Transverse colon (tissue), 4 donors: ENCODE data around the gene CCNJL.

Experiments used
- CTCF ChIP-seq, 5 experiments: fragments of 200-600 bp in 3 of 5; fragments of 450-650 bp in 2 of 5; sonication (generic) in 3 of 5; IDR thresholded peaks; 1 replicate in 2 of 5; 2 replicates in 3 of 5; pipeline ENCODE4 v1.5.1; 2016 to 2017; ENCODE audit warnings: antibody characterized with exemption in 5 of 5, inconsistent platforms in 3 of 5, mild to moderate bottlenecking in 2 of 5, moderate library complexity in 1 of 5
- POLR2A ChIP-seq: fragments of 450-650 bp; IDR thresholded peaks from one replicate; pipeline ENCODE4 v1.6.1; 2016; ENCODE audit warnings: antibody characterized with exemption, mild to moderate bottlenecking, moderate library complexity
- POLR2AphosphoS5 ChIP-seq, 3 donors: sonication (generic); formaldehyde crosslinking; IDR thresholded peaks; one replicate each; pipeline ENCODE4 v1.6.1; 2016; ENCODE audit warnings: antibody characterized with exemption in 3 of 3

DNA sequence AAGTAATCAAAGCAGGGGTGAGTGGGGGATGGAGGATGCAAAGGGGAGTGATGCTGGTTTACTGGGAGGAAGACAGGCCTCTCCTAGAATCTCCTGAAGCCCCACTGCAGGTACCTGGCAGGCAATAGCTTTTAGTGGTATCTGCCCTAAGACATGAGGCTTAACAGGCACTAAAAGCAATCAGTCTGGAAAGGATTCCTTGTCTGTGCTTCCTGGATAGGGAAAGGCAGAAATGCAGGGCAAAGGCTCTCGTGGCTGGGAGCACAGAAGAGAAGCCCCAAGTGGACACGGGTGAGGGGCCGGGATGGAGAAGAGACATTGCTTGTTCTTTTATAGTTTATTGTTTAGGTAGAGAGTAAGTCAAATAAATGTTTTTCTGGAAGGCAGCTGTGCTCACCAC, 40.1 kb downstream of the CCNJL start:
- TF ChIP-seq POLR2AphosphoS5 (IDR thresholded peaks at IDR 0.05), result no peak
- TF ChIP-seq POLR2A, result no peak
- TF ChIP-seq CTCF (IDR thresholded peaks at IDR 0.05), result no peak
